Spleen (tissue), 7 donors: ENCODE data around the gene ETV3.

Experiments used
- POLR2A ChIP-seq, 3 donors: fragments of 450-650 bp; IDR thresholded peaks; one replicate each; pipeline ENCODE4 v1.5.1; 2017; ENCODE audit warnings: antibody characterized with exemption in 3 of 3, mild to moderate bottlenecking in 1 of 3
- POLR2AphosphoS5 ChIP-seq, 3 donors: sonication (generic); formaldehyde crosslinking; IDR thresholded peaks; one replicate each; pipeline ENCODE4 v1.5.1; 2017; ENCODE audit warnings: antibody characterized with exemption in 3 of 3
- TF ChIP-seq, protein P1 (sequence below), 11 experiments: fragments of 200-600 bp in 7 of 11; fragments of 450-650 bp in 4 of 11; sonication (generic) in 4 of 11; IDR thresholded peaks in 8 of 11; conservative IDR thresholded peaks in 3 of 11; 1 replicate in 7 of 11; 2 replicates in 4 of 11; pipeline versions ENCODE4 v1.4.0 to v1.8.0; 2016 to 2021; ENCODE audit warnings: antibody characterized with exemption in 11 of 11, inconsistent platforms in 4 of 11, mild to moderate bottlenecking in 1 of 11
- donor health status: DM: no; HTN: no; CAD: no; lungs with moderate emphysema.
- donor health status: DM: no; HTN: no; CAD: no.
- donor health status: DM: no; HTN: no; CAD: no.

DNA sequence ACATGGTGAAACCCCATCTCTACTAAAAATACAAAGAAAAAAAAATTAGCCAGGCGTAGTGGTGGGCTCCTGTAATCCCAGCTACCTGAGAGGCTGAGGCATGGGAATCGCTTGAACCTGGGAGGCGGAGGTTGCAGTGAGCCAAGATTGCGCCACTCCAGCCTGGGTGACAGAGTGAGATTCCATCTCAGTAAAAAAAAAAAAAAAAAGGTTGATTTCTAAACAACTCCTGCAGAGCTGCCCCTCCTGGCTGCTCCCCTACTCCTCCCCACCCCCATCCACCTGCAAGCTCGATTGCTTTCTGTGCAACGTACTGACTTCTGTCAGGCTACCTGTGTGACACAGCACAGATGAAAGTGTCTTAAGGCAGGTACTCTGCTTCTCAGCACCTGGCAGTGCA, 51.9 kb downstream of the ETV3 start:
- TF ChIP-seq POLR2AphosphoS5 (IDR thresholded peaks at IDR 0.05) (no peak), POLR2A (IDR thresholded peaks at IDR 0.05) (no peak)
- TF ChIP-seq, protein P1, sequence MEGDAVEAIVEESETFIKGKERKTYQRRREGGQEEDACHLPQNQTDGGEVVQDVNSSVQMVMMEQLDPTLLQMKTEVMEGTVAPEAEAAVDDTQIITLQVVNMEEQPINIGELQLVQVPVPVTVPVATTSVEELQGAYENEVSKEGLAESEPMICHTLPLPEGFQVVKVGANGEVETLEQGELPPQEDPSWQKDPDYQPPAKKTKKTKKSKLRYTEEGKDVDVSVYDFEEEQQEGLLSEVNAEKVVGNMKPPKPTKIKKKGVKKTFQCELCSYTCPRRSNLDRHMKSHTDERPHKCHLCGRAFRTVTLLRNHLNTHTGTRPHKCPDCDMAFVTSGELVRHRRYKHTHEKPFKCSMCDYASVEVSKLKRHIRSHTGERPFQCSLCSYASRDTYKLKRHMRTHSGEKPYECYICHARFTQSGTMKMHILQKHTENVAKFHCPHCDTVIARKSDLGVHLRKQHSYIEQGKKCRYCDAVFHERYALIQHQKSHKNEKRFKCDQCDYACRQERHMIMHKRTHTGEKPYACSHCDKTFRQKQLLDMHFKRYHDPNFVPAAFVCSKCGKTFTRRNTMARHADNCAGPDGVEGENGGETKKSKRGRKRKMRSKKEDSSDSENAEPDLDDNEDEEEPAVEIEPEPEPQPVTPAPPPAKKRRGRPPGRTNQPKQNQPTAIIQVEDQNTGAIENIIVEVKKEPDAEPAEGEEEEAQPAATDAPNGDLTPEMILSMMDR (IDR thresholded peaks at IDR 0.05 in 8 of 11, conservative IDR thresholded peaks at IDR 0.05 in 3 of 11), result no peak
